Kidney epithelial cell (primary cell): Measurements from ENCODE around the gene C1orf87. TPM values are rescaled to one million over a fixed set of nuclear protein-coding genes. Genes with fewer than 3 reads are reported as not detected.

ENCODE experiments used
- DNase-seq: peaks from one replicate; pipeline ENCODE4 v3.0.0-alpha.2; 2010; ENCODE audit warnings: low read depth
- H3K27me3 ChIP-seq: 2 replicates; pipeline ENCODE4 v1.6.0; 2011; ENCODE audit warnings: low read length; ENCODE audit not compliant: control insufficient read depth, insufficient read depth
- H3K36me3 ChIP-seq: 2 replicates; pipeline ENCODE4 v1.5.1; 2011; ENCODE audit warnings: low read length; ENCODE audit not compliant: control insufficient read depth, insufficient read depth
- H3K4me3 ChIP-seq: 2 replicates; pipeline ENCODE4 v1.5.1; 2011; ENCODE audit warnings: low read depth, mild to moderate bottlenecking, control low read depth, low read length
- total RNA-seq: library from RNA; depleted of rRNA; stranded (reverse); fragments of >200 nt; gene quantifications from 2 replicates; pipeline ENCODE4 v1.2.3, GENCODE V29; 2015
- TF ChIP-seq, protein P1 (sequence below): IDR thresholded peaks from 2 replicates; pipeline ENCODE4 v1.5.1; 2011; ENCODE audit warnings: mild to moderate bottlenecking, moderate library complexity, low read length, control low read depth, inconsistent platforms; ENCODE audit not compliant: insufficient read depth, poor library complexity, severe bottlenecking

Gene C1orf87
- total RNA-seq, 1 donor from 2014 or later = not detected

DNA sequence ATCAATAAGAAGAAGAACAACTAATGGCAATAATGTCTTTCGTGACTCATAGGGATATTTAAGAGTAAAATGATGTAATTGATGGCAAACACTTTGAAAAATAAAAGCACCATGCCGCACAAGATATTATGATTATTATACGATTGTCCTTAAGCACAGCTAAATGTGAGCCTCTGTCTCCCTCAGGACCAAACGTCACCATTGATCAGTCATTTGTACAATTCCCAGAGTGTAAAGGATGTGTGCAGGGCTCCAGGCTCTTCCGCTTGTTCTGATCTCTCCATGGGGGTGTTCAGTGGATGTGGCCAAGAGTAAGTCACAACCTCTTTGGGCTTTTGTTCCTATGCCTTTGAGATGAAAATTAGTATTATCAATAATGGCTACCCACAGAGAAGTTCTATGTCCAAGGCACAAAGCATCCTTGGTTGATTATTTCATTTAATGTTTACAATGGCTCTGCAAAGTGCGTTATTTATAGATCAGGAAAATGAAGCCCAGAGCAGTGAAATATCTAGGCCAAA lies 17.7 kb upstream of the C1orf87 start:
- no peak overlapping the region for H3K4me3 ChIP-seq
- TF ChIP-seq, protein P1, sequence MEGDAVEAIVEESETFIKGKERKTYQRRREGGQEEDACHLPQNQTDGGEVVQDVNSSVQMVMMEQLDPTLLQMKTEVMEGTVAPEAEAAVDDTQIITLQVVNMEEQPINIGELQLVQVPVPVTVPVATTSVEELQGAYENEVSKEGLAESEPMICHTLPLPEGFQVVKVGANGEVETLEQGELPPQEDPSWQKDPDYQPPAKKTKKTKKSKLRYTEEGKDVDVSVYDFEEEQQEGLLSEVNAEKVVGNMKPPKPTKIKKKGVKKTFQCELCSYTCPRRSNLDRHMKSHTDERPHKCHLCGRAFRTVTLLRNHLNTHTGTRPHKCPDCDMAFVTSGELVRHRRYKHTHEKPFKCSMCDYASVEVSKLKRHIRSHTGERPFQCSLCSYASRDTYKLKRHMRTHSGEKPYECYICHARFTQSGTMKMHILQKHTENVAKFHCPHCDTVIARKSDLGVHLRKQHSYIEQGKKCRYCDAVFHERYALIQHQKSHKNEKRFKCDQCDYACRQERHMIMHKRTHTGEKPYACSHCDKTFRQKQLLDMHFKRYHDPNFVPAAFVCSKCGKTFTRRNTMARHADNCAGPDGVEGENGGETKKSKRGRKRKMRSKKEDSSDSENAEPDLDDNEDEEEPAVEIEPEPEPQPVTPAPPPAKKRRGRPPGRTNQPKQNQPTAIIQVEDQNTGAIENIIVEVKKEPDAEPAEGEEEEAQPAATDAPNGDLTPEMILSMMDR = no peak
- no peaks in the 10 kb centered on the region for H3K27me3 ChIP-seq
- no peaks in the 10 kb centered on the region for H3K36me3 ChIP-seq
- no peak for DNase-seq

GRCh38 chr1:60090655-60091054 lies 17.1 kb upstream of the C1orf87 start:
- H3K36me3 ChIP-seq = no peaks in the 10 kb centered on the region
- H3K4me3 ChIP-seq = no peak overlapping the region
- TF ChIP-seq, protein P1 = no peak
- no peaks in the 10 kb centered on the region for H3K27me3 ChIP-seq
- DNase-seq = no peak

- Histone ChIP-seq H3K4me3 (no peak overlapping the region), H3K36me3 (no peaks in the 10 kb centered on the region), H3K27me3 (no peaks in the 10 kb centered on the region)
- TF ChIP-seq, protein P1 = no peak
- no peak for DNase-seq
These were observed 15.1 kb upstream of the C1orf87 start for GRCh38 chr1:60088620-60089155.

DNA sequence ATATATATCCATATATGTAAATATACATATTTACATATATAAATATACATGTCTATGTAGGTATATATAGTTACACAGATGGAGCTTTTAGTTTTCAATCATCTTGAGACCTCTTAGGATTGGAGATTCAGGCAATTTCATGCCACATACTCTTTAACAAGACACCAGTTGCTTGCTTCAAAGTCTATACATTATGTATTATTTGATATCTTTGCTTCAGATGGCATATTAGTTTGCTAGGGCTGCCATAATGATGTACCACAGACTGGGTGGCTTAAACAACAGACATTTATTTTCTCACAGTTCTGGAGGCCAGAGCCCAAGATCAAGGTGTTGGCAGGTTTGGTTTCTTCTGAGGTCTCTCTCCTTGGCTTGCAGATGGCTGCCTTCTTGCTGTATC lies 14.1 kb upstream of the C1orf87 start:
- Histone ChIP-seq H3K4me3 (no peak overlapping the region), H3K27me3 (no peaks in the 10 kb centered on the region), H3K36me3 (no peaks in the 10 kb centered on the region)
- TF ChIP-seq, protein P1 = no peak
- DNase-seq = no peak

DNA sequence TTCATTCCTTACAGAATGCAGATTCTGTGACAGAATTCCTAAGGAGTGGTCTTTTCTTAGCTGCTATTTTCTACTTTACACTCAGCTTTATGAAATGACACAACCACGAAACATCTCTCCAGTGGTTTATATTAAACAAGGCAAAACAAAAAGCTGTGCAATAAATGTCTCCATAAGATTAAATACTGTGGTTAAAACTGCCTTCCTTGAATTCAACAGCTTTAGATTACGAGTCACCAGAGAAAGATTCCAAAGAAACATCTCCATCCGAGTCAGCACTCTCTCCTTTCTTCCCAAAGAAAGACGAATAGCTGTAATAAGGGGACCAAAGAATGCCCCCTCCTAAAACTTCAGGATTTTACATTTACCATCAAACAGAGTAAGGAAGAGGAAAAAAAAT lies 4.6 kb upstream of the C1orf87 start:
- H3K4me3 ChIP-seq = no peak overlapping the region
- DNase-seq = no peak
- H3K27me3 ChIP-seq = peaks cover 4% of the 10 kb centered on the region
- no peaks in the 10 kb centered on the region for H3K36me3 ChIP-seq
- TF ChIP-seq, protein P1 = no peak

- DNase-seq = no peak
- TF ChIP-seq, protein P1 = no peak
- Histone ChIP-seq H3K27me3 (peaks cover 4% of the 10 kb centered on the region), H3K4me3 (no peak overlapping the region), H3K36me3 (no peaks in the 10 kb centered on the region)
These were observed 2.3 kb downstream of the C1orf87 start for GRCh38 chr1:60071296-60071695.
